Measurements from ENCODE around the gene UGT1A8.
"Not testable (repeated sequence)": the region's sequence is repeated elsewhere in the genome, so short reads cannot be mapped to it uniquely, and the experiment has no call there.

Gene UGT1A8

GRCh38 chr2:233736868-233737653, 119.6 kb downstream of the UGT1A8 start:
- not testable (repeated sequence) for DNase-seq

DNA sequence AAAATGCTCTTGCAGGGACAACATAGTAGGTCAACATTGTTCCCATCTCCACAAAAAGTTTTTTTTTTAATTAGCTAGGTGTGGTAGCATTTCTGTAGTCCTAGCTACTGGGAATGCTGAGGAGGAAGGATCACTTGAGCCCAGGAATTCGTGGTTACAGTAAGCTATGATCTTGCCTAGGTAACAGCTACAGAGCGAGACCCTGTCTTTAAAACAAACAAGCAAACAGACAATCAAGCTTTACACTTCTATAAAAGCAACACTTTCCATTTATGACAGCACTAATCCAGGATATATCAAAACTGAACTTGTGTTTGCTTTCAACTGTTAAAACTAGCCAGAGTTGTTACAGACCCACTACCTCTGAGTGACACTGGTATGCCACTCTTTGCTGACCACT, 123.4 kb downstream of the UGT1A8 start:
- DNase-seq, result no peak

DNA sequence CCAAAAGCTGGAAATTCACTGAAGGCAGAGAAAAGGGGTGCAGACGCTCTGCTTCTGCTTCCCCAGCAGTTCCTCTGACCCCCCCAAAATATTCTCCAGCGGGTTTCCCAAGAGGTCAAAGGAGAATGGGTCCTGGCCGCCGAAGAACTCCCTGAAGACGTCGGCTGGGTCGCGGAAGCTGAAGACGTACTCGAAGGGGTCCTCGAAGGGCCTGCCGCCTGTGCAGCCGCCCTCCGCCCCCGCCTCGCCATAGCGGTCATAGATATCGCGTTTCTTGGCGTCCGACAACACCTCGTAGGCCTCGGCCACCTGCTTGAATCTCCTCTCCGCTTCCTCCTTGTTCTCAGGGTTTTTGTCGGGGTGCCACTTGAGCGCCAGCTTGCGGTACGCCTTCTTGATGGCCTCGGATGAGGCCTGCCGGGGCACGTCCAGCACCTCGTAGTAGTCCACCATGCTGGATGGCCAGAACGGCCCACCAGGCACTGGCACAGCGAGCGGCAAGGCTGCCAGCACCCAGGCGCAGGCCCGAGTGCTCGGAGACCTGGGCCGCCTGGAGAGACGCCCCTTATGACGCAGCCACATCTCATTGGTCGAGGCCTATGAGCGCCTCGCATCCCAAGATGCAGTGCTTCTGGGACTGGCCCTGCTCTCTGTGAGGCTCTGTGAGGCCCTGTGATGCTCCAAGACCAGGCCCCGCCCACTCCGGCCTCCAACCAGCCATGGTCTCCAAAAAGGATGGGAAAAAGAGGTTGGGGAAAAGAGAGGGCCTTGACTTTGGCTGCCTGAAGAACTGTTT, 126.2 kb downstream of the UGT1A8 start:
- DNase-seq, result no peak

DNA sequence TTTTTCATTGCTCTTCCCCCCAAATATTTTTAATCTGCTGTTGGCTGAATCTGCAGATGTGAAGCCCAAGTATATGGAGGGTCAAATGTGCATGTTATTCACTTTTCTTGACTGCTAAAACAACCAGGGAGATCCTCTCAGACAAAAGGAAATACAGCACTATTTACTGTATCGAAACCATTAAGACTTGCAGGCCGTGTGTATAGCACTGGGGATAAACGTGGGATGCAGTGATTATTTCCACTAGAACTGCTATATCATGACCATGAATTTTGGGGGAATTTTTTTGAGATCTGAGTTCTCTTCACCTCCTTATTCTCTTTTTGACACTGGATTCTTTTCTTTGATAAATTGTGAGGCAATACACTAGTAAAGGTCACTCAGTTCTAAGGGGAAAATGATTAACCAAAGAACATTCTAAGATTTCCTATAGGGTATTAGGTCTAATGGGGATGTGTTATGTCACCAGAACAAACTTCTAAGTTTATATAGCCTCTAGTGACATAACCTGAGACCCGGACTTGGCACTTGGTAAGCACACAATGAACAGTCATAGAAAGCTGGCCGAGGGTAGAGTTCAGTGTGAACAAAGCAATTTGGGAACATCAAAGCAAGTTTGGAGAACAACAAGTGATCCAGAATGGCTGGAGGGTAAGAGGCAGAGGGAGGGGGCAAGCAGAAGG, 127.8 kb downstream of the UGT1A8 start:
- no peak for DNase-seq

- not testable (repeated sequence) for DNase-seq
These were observed 128.4 kb downstream of the UGT1A8 start for GRCh38 chr2:233745838-233746237.

DNA sequence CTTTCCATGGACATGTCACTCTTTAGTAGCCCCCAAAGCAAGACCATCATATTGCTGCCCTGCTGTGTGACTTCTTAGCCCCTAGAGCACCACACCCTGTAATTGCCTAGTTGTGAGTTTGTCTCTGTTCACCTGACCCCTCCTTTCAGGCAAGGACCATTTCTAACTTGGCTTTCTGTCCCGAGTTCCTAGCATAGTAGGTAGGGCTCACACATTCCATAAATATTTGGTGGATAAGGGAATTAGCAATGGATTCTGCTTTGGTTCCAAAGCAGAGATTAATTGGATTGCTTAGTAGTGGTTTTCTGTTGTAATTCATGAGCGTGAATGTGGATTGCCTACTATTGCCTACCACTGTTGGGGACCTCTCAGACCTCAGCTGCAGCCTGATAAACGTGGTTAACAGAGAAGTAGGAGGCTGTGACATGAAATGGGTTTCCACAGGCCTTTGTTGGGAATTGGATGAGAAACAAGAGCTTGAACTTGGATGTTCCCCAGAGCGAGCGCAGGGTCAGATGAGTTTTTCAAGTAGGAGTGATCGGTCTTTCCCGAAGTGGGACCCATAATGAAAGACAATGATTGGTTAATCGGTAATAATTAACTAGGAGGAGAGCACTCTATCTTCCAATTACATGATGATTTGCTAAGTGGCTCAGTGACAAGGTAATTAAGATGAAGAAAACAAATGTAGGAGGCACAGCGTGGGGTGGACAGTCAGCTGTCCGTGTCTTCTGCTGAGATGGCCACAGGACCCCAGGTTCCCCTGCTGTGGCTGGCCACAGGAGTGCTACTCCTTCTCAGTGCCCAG, 129.2 kb downstream of the UGT1A8 start:
- no peak for DNase-seq

GRCh38 chr2:233747283-233747544, 129.8 kb downstream of the UGT1A8 start:
- no peak for DNase-seq

DNA sequence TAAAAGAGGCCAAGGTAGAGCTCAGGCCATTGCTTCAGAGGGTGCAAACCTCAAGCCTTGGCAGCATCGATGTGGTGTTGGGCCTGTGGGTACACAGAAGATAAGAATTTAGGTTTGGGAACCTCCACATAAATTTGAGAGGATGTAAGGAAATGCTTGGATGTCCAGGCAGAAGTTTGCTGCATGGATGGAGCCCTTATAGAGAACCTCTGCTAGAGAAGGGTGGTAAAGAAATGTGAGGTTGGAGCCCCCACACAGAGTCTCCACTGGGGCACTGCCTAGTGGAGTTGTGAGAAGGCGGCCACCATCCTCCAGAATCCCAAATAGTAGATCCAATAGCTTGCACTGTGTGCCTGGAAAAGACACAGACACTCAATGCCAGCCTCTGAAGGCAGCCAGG, 133.3 kb downstream of the UGT1A8 start:
- not testable (repeated sequence) for DNase-seq

DNA sequence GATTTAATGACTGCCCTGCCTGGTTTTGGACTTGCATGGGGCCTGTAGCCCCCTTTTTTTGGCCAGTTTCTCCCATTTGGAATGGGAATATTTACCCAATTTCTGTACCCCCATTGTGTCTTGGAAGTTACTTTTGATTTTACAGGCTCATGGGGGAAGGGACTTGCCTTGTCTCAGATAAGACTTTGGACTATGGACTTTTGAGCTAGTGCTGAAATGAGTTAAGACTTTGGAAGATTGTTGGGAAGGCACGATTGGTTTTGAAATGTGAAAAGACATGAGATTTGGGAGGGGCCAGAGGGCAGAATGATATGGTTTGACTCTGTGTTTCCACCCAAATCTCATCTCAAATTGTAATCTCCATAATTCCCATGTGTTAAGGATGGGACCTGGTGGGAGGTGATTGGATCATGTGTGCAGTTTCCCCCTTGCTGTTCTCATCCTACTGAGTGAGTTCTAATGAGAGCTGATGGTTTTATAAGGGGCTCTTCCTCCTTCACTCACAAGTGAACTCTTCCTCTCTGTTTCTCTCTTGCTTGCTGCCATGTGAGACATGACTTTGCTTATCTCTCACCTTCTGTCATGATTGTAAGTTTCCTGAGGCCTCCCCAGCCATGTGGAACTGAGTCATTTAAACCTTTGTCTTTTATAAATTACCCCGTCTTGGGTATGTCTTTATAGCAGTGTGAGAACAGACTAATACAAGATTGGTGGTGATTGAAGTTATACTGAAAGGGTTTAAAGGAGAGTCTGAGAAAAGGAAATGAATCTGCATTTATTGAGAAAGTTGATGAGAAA, 134.0 kb downstream of the UGT1A8 start:
- not testable (repeated sequence) for DNase-seq

DNA sequence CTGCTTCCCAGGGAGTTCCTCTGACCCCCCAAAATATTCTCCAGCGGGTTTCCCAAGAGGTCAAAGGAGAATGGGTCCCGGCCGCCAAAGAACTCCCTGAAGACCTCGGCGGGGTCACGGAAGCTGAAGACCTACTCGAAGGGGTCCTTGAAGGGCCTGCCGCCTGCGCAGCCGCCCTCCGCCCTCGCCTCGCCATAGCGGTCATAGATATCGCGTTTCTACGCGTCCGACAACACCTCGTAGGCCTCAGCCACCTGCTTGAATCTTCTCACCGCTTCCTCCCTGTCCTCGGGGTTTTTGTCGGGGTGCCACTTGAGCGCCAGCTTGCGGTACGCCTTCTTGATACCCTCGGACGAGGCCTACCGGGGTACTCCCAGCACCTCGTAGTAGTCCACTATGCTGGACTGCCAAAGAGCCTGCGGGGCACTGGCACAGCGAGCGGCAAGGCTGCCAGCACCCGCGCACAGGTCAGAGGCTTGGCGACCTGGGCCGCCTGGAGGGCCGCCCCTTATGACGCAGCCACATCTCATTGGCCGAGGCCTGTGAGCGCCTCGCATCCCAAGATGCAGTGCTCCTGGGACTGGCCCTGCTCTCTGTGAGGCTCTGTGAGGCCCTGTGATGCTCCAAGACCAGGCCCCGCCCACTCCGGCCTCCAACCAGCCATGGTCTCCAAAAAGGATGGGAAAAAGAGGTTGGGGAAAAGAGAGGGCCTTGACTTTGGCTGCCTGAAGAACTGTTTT, 137.6 kb downstream of the UGT1A8 start:
- no peak for DNase-seq

DNA sequence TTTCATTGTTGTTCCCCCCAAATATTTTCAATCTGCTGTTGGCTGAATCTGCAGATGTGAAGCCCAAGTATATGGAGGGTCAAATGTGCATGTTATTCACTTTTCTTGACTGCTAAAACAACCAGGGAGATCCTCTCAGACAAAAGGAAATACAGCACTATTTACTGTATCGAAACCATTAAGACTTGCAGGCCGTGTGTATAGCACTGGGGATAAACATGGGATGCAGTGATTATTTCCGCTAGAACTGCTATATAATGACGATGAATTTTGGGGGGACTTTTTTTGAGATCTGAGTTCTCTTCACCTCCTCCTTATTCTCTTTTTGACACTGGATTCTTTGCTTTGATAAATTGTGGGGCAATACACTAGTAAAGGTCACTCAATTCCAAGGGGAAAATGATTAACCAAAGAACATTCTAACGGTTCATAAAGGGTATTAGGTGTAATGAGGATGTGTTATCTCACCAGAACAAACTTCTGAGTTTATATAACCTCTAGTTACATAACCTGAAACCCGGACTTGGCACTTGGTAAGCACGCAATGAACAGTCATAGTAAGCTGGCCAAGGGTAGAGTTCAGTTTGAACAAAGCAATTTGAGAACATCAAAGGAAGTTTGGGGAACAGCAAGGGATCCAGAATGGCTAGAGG, 139.1 kb downstream of the UGT1A8 start:
- no peak for DNase-seq

- no peak for DNase-seq
These were observed 140.7 kb downstream of the UGT1A8 start for GRCh38 chr2:233758141-233758540.

DNA sequence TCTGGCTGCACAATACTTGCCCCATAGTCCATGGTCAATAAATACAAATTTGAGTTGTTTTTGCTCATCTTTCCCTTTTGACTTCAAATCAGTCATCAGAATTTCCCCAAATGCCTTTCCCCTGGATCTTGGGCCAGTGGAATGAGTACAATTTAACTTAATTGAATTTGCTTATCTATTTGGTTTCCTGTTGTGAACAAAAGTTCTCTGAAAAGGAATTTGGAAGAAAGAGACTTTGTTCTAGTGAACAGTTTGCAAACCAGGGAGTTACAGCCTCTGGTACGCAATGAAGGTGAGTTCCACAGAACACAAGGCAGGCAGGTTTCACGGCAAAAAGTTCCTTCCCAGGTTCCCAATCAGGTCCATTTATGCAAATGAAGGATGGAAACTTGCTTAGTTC, 141.4 kb downstream of the UGT1A8 start:
- DNase-seq, result no peak

DNA sequence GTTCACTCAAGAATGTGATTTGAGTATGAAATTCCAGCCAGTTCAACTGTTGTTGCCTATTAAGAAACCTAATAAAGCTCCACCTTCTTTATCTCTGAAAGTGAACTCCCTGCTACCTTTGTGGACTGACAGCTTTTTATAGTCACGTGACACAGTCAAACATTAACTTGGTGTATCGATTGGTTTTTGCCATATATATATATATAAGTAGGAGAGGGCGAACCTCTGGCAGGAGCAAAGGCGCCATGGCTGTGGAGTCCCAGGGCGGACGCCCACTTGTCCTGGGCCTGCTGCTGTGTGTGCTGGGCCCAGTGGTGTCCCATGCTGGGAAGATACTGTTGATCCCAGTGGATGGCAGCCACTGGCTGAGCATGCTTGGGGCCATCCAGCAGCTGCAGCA, 142.6 kb downstream of the UGT1A8 start, which contains the start of gene UGT1A1:
Gene UGT1A1 (plus strand): TSS at position 228 of the 400 bp plus-strand sequence. CDS start 18 bp downstream, at position 246.
- no peak for DNase-seq

GRCh38 chr2:233761040-233761769, 143.8 kb downstream of the UGT1A8 start:
- DNase-seq, result no peak

GRCh38 chr2:233764264-233764663, 146.8 kb downstream of the UGT1A8 start:
- DNase-seq, result no peak

GRCh38 chr2:233764761-233765160, 147.3 kb downstream of the UGT1A8 start:
- no peak for DNase-seq

DNA sequence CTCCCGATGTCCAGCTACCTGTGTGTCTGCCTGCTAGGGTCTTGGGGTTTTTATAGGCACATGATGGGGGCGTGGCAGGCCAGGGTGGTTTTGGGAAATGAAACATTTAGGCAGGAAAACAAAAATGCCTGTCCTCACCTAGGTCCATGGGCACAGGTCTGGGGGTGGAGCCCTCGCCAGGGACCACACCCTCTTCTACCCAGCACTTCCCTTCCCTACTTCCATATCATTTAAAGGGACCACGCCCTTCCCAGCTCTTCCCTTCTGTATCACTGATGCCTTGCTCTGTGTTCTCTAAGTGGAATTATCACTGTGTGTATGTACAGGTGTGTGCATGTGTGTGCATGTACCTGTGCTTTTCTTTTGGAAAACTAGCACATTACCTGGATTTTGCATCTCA, 149.0 kb downstream of the UGT1A8 start:
- DNase-seq, result no peak

GRCh38 chr2:233768076-233768475, 150.6 kb downstream of the UGT1A8 start:
- no peak for DNase-seq

DNA sequence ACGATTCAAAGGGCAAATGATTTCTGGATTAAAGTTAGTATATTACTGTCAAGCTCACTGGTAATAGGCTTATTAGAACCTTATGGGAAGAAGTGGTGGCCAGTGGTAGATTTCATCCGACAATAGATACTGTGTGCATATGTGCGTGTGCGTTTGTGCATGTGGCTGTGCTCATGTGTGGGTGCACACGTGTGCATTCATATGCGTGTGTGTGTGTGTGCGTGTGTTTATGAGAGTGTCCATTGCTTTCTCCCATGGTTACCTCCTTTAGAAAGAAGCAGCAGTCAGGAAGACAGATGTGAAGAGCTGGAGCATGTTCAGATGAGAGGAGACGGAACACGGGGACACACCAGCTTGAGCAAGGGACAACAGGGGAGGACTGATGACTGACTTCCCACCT, 151.8 kb downstream of the UGT1A8 start:
- no peak for DNase-seq

Data from activated CD4-positive, CD25-positive, alpha-beta regulatory T cell (primary cell).